WTC11 (cell line): ENCODE data around the gene RUNX2. TPM values are rescaled to one million over a fixed set of nuclear protein-coding genes. Genes with fewer than 3 reads are reported as not detected.

Experiments
- ATAC-seq: fragments of 200-7000 bp; cut with Tn5 transposase; 2 replicates; pipeline ENCODE4 v1.10.0; 2021; ENCODE audit warnings: mild to moderate bottlenecking, moderate library complexity
- CTCF ChIA-PET: fragments of 300-600 bp; sonication (Branson Sonifier 250); formaldehyde crosslinking; loops from one replicate; lab custom pipeline; 2021; ENCODE audit warnings: antibody characterized with exemption; lab: Charles Lee
- POLR2A ChIA-PET: fragments of 350-600 bp; sonication (Branson Sonifier 250); formaldehyde crosslinking; loops from one replicate; lab custom pipeline; 2021; ENCODE audit warnings: antibody characterized with exemption; lab: Charles Lee
- DNase-seq: peaks from one replicate; pipeline ENCODE4 v3.0.0; 2021; ENCODE audit warnings: low spot score
- H3K27ac Mint-ChIP-seq: 2 replicates; pipeline ENCODE4 v1.8.0; 2021; ENCODE audit warnings: mixed read lengths
- H3K27me3 Mint-ChIP-seq: 2 replicates; pipeline ENCODE4 v1.8.0; 2021; ENCODE audit warnings: low read depth, mild to moderate bottlenecking, moderate library complexity, mixed read lengths
- H3K36me3 Mint-ChIP-seq: 2 replicates; pipeline ENCODE4 v1.8.0; 2021; ENCODE audit warnings: mixed read lengths
- H3K4me1 Mint-ChIP-seq: 2 replicates; pipeline ENCODE4 v1.8.0; 2022; ENCODE audit warnings: mixed read lengths
- H3K4me3 Mint-ChIP-seq: 2 replicates; pipeline ENCODE4 v1.8.0; 2021; ENCODE audit warnings: mild to moderate bottlenecking, moderate library complexity, mixed read lengths
- H3K9me3 Mint-ChIP-seq: 2 replicates; pipeline ENCODE4 v1.8.0; 2021; ENCODE audit warnings: mixed read lengths
- CTCF ChIP-seq: fragments of 200-600 bp; IDR thresholded peaks from 2 replicates; pipeline ENCODE4 v1.8.0; 2022; ENCODE audit warnings: antibody characterized with exemption
- E2F5 ChIP-seq: sonication (generic); formaldehyde crosslinking; IDR thresholded peaks from 2 replicates; pipeline ENCODE4 v1.8.1; 2022; ENCODE audit warnings: mild to moderate bottlenecking, moderate library complexity, missing genetic modification reagents
- GABPB1 ChIP-seq: sonication (generic); formaldehyde crosslinking; IDR thresholded peaks from 2 replicates; pipeline ENCODE4 v1.8.1; 2023; ENCODE audit warnings: mild to moderate bottlenecking, missing genetic modification reagents
- JAZF1 ChIP-seq: fragments of 250-450 bp; sonication (Bioruptor Pico); IDR thresholded peaks from 2 replicates; pipeline ENCODE4 v1.9.0; 2021; ENCODE audit warnings: moderate library complexity, mild to moderate bottlenecking, inconsistent platforms
- NFYB ChIP-seq: sonication (generic); formaldehyde crosslinking; conservative IDR thresholded peaks from 2 replicates; pipeline ENCODE4 v1.8.0; 2022; ENCODE audit warnings: low read depth, missing genetic modification reagents
- NR3C1 ChIP-seq: sonication (generic); formaldehyde crosslinking; conservative IDR thresholded peaks from 2 replicates; pipeline ENCODE4 v1.8.1; 2023; ENCODE audit warnings: low read depth, mild to moderate bottlenecking, missing genetic modification reagents
- PREB ChIP-seq: sonication (generic); formaldehyde crosslinking; IDR thresholded peaks from 2 replicates; pipeline ENCODE4 v1.8.1; 2022; ENCODE audit warnings: mild to moderate bottlenecking, missing genetic modification reagents, moderate library complexity, borderline replicate concordance
- PRRX2 ChIP-seq: fragments of 250-450 bp; sonication (Bioruptor Pico); IDR thresholded peaks from 2 replicates; pipeline ENCODE4 v1.8.0; 2021; ENCODE audit warnings: mild to moderate bottlenecking
- SMAD4 ChIP-seq: sonication (generic); formaldehyde crosslinking; IDR thresholded peaks from 2 replicates; pipeline ENCODE4 v1.8.0; 2022; ENCODE audit warnings: mild to moderate bottlenecking, missing genetic modification reagents
- SP1 ChIP-seq: sonication (generic); formaldehyde crosslinking; conservative IDR thresholded peaks from 2 replicates; pipeline ENCODE4 v1.8.1; 2022; ENCODE audit warnings: missing genetic modification reagents
- TEAD1 ChIP-seq: sonication (generic); formaldehyde crosslinking; IDR thresholded peaks from 2 replicates; pipeline ENCODE4 v1.8.0; 2022; ENCODE audit warnings: mild to moderate bottlenecking, missing genetic modification reagents
- TP53 ChIP-seq: sonication (generic); formaldehyde crosslinking; IDR thresholded peaks from 2 replicates; pipeline ENCODE4 v1.8.1; 2023; ENCODE audit warnings: mild to moderate bottlenecking, missing genetic modification reagents
- ZNF423 ChIP-seq: fragments of 250-450 bp; sonication (Bioruptor Pico); IDR thresholded peaks from 2 replicates; pipeline ENCODE4 v2.1.2; 2022; ENCODE audit warnings: mild to moderate bottlenecking, moderate library complexity
- ZNF671 ChIP-seq: fragments of 250-450 bp; sonication (Bioruptor Pico); IDR thresholded peaks from 2 replicates; pipeline ENCODE4 v1.8.0; 2021; ENCODE audit warnings: mild to moderate bottlenecking
- total RNA-seq: library from RNA; stranded (reverse); gene quantifications from 3 replicates; pipeline ENCODE4 v1.2.3, GENCODE V29; 2021
- TF ChIP-seq, protein P1 (sequence below): sonication (generic); formaldehyde crosslinking; IDR thresholded peaks from 2 replicates; pipeline ENCODE4 v1.8.1; 2023; ENCODE audit warnings: mild to moderate bottlenecking, moderate library complexity, missing genetic modification reagents
- TF ChIP-seq, protein P2 (sequence below): sonication (generic); formaldehyde crosslinking; IDR thresholded peaks from 2 replicates; pipeline ENCODE4 v1.8.1; 2023; ENCODE audit warnings: mild to moderate bottlenecking, missing genetic modification reagents, borderline replicate concordance
- TF ChIP-seq, protein P3 (sequence below): sonication (generic); formaldehyde crosslinking; IDR thresholded peaks from 2 replicates; pipeline ENCODE4 v1.8.1; 2023; ENCODE audit warnings: mild to moderate bottlenecking, missing genetic modification reagents
- TF ChIP-seq, protein P4 (sequence below): sonication (generic); formaldehyde crosslinking; IDR thresholded peaks from 2 replicates; pipeline ENCODE4 v1.8.1; 2023; ENCODE audit warnings: mild to moderate bottlenecking, missing genetic modification reagents, moderate library complexity
- TF ChIP-seq, protein P5 (sequence below): sonication (generic); formaldehyde crosslinking; IDR thresholded peaks from 2 replicates; pipeline ENCODE4 v1.8.0; 2022; ENCODE audit warnings: mild to moderate bottlenecking, missing genetic modification reagents

RUNX2 gene
- total RNA-seq, 1 experiment from 2014 or later: 0.28 TPM

- Mint-ChIP-seq H3K4me3 (no peak overlapping the region), H3K9me3 (no peaks in the 10 kb centered on the region), H3K4me1 (peaks cover 29% of the 10 kb centered on the region), H3K27me3 (no peaks in the 10 kb centered on the region; the same call in 1 of the 2 replicates), H3K36me3 (no peaks in the 10 kb centered on the region), H3K27ac (peak overlapping the region; percentile 9; the same call in 1 of the 2 replicates)
- no peak for TF ChIP-seq ZNF671 (CRISPR knock-in tag)
- TF ChIP-seq CTCF: no peak
- TF ChIP-seq SMAD4 (CRISPR knock-in tag): no peak
- no peak for TF ChIP-seq PREB
- TF ChIP-seq, protein P1, sequence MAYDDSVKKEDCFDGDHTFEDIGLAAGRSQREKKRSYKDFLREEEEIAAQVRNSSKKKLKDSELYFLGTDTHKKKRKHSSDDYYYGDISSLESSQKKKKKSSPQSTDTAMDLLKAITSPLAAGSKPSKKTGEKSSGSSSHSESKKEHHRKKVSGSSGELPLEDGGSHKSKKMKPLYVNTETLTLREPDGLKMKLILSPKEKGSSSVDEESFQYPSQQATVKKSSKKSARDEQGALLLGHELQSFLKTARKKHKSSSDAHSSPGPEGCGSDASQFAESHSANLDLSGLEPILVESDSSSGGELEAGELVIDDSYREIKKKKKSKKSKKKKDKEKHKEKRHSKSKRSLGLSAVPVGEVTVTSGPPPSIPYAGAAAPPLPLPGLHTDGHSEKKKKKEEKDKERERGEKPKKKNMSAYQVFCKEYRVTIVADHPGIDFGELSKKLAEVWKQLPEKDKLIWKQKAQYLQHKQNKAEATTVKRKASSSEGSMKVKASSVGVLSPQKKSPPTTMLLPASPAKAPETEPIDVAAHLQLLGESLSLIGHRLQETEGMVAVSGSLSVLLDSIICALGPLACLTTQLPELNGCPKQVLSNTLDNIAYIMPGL (CRISPR knock-in tag): no peak
- no peak for TF ChIP-seq E2F5 (CRISPR knock-in tag)
- no peak for TF ChIP-seq SP1 (CRISPR knock-in tag)
- ChIA-PET POLR2A (no interaction called here), CTCF (no interaction called here)
- DNase-seq: no peak
- ATAC-seq: no peak
These were observed 119.6 kb downstream of the RUNX2 start for GRCh38 chr6:45447716-45448115.

GRCh38 chr6:45448417-45449389, 120.6 kb downstream of the RUNX2 start:
- H3K4me3 Mint-ChIP-seq: no peak overlapping the region
- no peak overlapping the region for H3K27ac Mint-ChIP-seq
- no peak for ATAC-seq
- ChIA-PET POLR2A (no interaction called here), CTCF (no interaction called here)
- no peaks in the 10 kb centered on the region; the same call in 1 of the 2 replicates for H3K27me3 Mint-ChIP-seq
- H3K9me3 Mint-ChIP-seq: no peaks in the 10 kb centered on the region
- DNase-seq: no peak
- H3K36me3 Mint-ChIP-seq: no peaks in the 10 kb centered on the region
- peaks cover 29% of the 10 kb centered on the region for H3K4me1 Mint-ChIP-seq
- TF ChIP-seq, protein P2, sequence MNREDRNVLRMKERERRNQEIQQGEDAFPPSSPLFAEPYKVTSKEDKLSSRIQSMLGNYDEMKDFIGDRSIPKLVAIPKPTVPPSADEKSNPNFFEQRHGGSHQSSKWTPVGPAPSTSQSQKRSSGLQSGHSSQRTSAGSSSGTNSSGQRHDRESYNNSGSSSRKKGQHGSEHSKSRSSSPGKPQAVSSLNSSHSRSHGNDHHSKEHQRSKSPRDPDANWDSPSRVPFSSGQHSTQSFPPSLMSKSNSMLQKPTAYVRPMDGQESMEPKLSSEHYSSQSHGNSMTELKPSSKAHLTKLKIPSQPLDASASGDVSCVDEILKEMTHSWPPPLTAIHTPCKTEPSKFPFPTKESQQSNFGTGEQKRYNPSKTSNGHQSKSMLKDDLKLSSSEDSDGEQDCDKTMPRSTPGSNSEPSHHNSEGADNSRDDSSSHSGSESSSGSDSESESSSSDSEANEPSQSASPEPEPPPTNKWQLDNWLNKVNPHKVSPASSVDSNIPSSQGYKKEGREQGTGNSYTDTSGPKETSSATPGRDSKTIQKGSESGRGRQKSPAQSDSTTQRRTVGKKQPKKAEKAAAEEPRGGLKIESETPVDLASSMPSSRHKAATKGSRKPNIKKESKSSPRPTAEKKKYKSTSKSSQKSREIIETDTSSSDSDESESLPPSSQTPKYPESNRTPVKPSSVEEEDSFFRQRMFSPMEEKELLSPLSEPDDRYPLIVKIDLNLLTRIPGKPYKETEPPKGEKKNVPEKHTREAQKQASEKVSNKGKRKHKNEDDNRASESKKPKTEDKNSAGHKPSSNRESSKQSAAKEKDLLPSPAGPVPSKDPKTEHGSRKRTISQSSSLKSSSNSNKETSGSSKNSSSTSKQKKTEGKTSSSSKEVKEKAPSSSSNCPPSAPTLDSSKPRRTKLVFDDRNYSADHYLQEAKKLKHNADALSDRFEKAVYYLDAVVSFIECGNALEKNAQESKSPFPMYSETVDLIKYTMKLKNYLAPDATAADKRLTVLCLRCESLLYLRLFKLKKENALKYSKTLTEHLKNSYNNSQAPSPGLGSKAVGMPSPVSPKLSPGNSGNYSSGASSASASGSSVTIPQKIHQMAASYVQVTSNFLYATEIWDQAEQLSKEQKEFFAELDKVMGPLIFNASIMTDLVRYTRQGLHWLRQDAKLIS (CRISPR knock-in tag): no peak
- TF ChIP-seq NR3C1 (CRISPR knock-in tag) (no peak), NFYB (CRISPR knock-in tag) (no peak), E2F5 (CRISPR knock-in tag) (no peak), TP53 (no peak), JAZF1 (CRISPR knock-in tag) (no peak), GABPB1 (no peak), PRRX2 (CRISPR knock-in tag) (no peak), TEAD1 (CRISPR knock-in tag) (no peak), ZNF423 (CRISPR knock-in tag) (no peak)
- TF ChIP-seq, protein P3, sequence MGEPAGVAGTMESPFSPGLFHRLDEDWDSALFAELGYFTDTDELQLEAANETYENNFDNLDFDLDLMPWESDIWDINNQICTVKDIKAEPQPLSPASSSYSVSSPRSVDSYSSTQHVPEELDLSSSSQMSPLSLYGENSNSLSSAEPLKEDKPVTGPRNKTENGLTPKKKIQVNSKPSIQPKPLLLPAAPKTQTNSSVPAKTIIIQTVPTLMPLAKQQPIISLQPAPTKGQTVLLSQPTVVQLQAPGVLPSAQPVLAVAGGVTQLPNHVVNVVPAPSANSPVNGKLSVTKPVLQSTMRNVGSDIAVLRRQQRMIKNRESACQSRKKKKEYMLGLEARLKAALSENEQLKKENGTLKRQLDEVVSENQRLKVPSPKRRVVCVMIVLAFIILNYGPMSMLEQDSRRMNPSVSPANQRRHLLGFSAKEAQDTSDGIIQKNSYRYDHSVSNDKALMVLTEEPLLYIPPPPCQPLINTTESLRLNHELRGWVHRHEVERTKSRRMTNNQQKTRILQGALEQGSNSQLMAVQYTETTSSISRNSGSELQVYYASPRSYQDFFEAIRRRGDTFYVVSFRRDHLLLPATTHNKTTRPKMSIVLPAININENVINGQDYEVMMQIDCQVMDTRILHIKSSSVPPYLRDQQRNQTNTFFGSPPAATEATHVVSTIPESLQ (CRISPR knock-in tag): no peak
- TF ChIP-seq, protein P4, sequence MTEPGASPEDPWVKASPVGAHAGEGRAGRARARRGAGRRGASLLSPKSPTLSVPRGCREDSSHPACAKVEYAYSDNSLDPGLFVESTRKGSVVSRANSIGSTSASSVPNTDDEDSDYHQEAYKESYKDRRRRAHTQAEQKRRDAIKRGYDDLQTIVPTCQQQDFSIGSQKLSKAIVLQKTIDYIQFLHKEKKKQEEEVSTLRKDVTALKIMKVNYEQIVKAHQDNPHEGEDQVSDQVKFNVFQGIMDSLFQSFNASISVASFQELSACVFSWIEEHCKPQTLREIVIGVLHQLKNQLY: no peak
- TF ChIP-seq, protein P5, sequence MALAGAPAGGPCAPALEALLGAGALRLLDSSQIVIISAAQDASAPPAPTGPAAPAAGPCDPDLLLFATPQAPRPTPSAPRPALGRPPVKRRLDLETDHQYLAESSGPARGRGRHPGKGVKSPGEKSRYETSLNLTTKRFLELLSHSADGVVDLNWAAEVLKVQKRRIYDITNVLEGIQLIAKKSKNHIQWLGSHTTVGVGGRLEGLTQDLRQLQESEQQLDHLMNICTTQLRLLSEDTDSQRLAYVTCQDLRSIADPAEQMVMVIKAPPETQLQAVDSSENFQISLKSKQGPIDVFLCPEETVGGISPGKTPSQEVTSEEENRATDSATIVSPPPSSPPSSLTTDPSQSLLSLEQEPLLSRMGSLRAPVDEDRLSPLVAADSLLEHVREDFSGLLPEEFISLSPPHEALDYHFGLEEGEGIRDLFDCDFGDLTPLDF (CRISPR knock-in tag): no peak
